Measurements from ENCODE around the gene NRIP3.

The NRIP3 gene

DNA sequence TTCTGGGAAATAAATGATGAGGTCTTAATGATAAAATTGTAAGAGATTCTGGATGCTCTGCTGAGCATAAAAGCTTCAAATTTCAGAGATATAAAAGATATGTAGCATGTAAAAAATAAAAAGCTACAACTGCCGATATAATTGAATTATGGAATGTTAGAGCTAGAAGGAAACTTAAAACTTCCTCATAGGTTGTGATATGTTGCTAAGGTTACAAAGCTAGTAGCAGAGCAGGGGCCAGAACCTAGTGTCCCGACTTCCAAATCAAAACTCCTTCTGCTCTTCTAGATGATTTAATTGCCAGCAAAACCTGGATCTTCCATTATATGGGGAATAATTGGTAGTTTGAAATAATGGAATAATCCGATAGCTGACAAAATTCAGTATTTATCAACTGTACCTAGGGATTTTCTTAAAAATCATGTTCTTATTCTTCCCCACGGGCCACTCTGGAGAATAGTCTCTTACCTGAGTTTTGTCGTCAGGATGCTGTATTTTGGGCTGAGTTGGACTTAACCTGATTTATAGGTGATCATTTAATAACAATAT, 61.2 kb downstream of the NRIP3 start, which contains the start of gene ASCL3:
TSS of gene ASCL3 (minus strand) at position 499 of the 549 bp plus-strand sequence. CDS start 4,855 bp downstream, outside the sequence.
- ATAC-seq = peak; percentile 93
- TF ChIP-seq ZNF70 (CRISPR knock-in tag; IDR thresholded peaks at IDR 0.05) (no peak), ZNF565 (CRISPR knock-in tag; conservative IDR thresholded peaks at IDR 0.05; ENCODE audit: low read depth) (no peak), ISL1 (CRISPR knock-in tag; IDR thresholded peaks at IDR 0.05) (no peak), OSR1 (CRISPR knock-in tag; IDR thresholded peaks at IDR 0.05) (no peak), ARNTL (CRISPR knock-in tag; IDR thresholded peaks at IDR 0.05; ENCODE audit: borderline replicate concordance, low read depth) (no peak), ZC3H10 (CRISPR knock-in tag; IDR thresholded peaks at IDR 0.05) (no peak), ZFP3 (CRISPR knock-in tag; IDR thresholded peaks at IDR 0.05) (no peak), SNAI2 (CRISPR knock-in tag; IDR thresholded peaks at IDR 0.05) (no peak), RARB (CRISPR knock-in tag; IDR thresholded peaks at IDR 0.05) (no peak), PPARA (CRISPR knock-in tag; IDR thresholded peaks at IDR 0.05; ENCODE audit: borderline replicate concordance) (no peak), TOX (CRISPR knock-in tag; IDR thresholded peaks at IDR 0.05; ENCODE audit: borderline replicate concordance) (no peak), ESRRG (CRISPR knock-in tag; IDR thresholded peaks at IDR 0.05) (no peak)
- TF ChIP-seq, protein P1, sequence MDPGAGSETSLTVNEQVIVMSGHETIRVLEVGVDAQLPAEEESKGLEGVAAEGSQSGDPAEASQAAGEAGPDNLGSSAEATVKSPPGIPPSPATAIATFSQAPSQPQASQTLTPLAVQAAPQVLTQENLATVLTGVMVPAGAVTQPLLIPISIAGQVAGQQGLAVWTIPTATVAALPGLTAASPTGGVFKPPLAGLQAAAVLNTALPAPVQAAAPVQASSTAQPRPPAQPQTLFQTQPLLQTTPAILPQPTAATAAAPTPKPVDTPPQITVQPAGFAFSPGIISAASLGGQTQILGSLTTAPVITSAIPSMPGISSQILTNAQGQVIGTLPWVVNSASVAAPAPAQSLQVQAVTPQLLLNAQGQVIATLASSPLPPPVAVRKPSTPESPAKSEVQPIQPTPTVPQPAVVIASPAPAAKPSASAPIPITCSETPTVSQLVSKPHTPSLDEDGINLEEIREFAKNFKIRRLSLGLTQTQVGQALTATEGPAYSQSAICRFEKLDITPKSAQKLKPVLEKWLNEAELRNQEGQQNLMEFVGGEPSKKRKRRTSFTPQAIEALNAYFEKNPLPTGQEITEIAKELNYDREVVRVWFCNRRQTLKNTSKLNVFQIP (CRISPR knock-in tag; IDR thresholded peaks at IDR 0.05; ENCODE audit: borderline replicate concordance, low read depth) = no peak
- TF ChIP-seq, protein P2, sequence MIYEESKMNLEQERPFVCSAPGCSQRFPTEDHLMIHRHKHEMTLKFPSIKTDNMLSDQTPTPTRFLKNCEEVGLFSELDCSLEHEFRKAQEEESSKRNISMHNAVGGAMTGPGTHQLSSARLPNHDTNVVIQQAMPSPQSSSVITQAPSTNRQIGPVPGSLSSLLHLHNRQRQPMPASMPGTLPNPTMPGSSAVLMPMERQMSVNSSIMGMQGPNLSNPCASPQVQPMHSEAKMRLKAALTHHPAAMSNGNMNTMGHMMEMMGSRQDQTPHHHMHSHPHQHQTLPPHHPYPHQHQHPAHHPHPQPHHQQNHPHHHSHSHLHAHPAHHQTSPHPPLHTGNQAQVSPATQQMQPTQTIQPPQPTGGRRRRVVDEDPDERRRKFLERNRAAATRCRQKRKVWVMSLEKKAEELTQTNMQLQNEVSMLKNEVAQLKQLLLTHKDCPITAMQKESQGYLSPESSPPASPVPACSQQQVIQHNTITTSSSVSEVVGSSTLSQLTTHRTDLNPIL (CRISPR knock-in tag; IDR thresholded peaks at IDR 0.05; ENCODE audit: low read depth) = no peak
- TF ChIP-seq, protein P3, sequence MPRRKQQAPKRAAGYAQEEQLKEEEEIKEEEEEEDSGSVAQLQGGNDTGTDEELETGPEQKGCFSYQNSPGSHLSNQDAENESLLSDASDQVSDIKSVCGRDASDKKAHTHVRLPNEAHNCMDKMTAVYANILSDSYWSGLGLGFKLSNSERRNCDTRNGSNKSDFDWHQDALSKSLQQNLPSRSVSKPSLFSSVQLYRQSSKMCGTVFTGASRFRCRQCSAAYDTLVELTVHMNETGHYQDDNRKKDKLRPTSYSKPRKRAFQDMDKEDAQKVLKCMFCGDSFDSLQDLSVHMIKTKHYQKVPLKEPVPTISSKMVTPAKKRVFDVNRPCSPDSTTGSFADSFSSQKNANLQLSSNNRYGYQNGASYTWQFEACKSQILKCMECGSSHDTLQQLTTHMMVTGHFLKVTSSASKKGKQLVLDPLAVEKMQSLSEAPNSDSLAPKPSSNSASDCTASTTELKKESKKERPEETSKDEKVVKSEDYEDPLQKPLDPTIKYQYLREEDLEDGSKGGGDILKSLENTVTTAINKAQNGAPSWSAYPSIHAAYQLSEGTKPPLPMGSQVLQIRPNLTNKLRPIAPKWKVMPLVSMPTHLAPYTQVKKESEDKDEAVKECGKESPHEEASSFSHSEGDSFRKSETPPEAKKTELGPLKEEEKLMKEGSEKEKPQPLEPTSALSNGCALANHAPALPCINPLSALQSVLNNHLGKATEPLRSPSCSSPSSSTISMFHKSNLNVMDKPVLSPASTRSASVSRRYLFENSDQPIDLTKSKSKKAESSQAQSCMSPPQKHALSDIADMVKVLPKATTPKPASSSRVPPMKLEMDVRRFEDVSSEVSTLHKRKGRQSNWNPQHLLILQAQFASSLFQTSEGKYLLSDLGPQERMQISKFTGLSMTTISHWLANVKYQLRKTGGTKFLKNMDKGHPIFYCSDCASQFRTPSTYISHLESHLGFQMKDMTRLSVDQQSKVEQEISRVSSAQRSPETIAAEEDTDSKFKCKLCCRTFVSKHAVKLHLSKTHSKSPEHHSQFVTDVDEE (CRISPR knock-in tag; IDR thresholded peaks at IDR 0.05) = no peak

DNA sequence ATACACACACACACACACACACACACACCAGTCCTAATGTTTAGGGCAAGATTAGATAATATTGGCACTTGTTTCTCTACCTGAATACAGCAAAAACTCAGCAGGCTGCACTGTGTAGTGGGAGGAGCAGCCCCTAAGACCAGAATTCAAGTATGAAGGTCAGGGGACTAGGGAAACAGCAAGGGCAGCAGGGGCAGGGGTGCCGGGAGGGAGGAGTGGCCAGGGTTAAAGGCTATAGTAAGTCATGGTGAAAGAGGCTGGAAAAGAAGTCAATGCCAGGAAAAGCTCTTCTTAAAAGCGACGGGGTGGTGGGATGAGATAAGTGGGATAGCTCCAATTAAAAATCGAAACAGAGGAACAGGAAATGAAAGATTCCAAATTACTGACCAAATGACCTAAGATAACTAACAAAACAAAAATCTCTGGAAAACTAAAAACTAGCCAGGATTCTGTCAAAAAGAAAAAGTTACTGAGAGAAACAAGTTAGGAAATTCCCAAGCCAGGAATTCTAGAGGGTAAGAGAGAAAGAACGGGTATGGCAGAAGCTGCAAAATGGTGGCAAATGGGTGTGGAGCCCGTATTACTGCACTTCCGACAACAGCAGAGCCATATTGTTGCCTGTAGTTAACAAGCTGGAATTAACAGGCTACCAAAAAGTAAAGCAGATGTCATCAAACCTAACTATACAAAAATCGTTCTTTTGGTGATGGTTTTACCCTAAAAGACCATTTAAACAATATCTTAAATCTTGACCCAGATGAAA, 62.3 kb downstream of the NRIP3 start:
- TF ChIP-seq RARB (CRISPR knock-in tag; IDR thresholded peaks at IDR 0.05) = no peak
- no peak for TF ChIP-seq ZC3H10 (CRISPR knock-in tag; IDR thresholded peaks at IDR 0.05)
- no peak for TF ChIP-seq CSDC2 (CRISPR knock-in tag; IDR thresholded peaks at IDR 0.05)
- no peak for TF ChIP-seq ZNF70 (CRISPR knock-in tag; IDR thresholded peaks at IDR 0.05)
- TF ChIP-seq, protein P4, sequence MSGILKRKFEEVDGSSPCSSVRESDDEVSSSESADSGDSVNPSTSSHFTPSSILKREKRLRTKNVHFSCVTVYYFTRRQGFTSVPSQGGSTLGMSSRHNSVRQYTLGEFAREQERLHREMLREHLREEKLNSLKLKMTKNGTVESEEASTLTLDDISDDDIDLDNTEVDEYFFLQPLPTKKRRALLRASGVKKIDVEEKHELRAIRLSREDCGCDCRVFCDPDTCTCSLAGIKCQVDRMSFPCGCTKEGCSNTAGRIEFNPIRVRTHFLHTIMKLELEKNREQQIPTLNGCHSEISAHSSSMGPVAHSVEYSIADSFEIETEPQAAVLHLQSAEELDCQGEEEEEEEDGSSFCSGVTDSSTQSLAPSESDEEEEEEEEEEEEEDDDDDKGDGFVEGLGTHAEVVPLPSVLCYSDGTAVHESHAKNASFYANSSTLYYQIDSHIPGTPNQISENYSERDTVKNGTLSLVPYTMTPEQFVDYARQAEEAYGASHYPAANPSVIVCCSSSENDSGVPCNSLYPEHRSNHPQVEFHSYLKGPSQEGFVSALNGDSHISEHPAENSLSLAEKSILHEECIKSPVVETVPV (CRISPR knock-in tag; IDR thresholded peaks at IDR 0.05) = no peak
- no peak for TF ChIP-seq TCF4 (CRISPR knock-in tag; IDR thresholded peaks at IDR 0.05; ENCODE audit: borderline replicate concordance)
- no peak for TF ChIP-seq ZNF565 (CRISPR knock-in tag; conservative IDR thresholded peaks at IDR 0.05; ENCODE audit: low read depth)
- TF ChIP-seq, protein P2 (CRISPR knock-in tag; IDR thresholded peaks at IDR 0.05; ENCODE audit: low read depth) = no peak
- no peak for TF ChIP-seq ZFP30 (CRISPR knock-in tag; IDR thresholded peaks at IDR 0.05)
- TF ChIP-seq BACH2 (CRISPR knock-in tag; IDR thresholded peaks at IDR 0.05; ENCODE audit: borderline replicate concordance) = no peak
- TF ChIP-seq, protein P5, sequence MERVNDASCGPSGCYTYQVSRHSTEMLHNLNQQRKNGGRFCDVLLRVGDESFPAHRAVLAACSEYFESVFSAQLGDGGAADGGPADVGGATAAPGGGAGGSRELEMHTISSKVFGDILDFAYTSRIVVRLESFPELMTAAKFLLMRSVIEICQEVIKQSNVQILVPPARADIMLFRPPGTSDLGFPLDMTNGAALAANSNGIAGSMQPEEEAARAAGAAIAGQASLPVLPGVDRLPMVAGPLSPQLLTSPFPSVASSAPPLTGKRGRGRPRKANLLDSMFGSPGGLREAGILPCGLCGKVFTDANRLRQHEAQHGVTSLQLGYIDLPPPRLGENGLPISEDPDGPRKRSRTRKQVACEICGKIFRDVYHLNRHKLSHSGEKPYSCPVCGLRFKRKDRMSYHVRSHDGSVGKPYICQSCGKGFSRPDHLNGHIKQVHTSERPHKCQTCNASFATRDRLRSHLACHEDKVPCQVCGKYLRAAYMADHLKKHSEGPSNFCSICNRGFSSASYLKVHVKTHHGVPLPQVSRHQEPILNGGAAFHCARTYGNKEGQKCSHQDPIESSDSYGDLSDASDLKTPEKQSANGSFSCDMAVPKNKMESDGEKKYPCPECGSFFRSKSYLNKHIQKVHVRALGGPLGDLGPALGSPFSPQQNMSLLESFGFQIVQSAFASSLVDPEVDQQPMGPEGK (CRISPR knock-in tag; IDR thresholded peaks at IDR 0.05; ENCODE audit: borderline replicate concordance) = no peak
- ATAC-seq = no peak
